CD8-positive, alpha-beta memory T cell (primary cell): Measurements from ENCODE around the gene NID1. TPM values are rescaled to one million over a fixed set of nuclear protein-coding genes. Genes with fewer than 3 reads are reported as not detected.
A peak's percentile ranks its signal among the peaks of the same experiment; 100 is the strongest.

Source experiments
- CTCF ChIA-PET: fragments of 350-600 bp; sonication (Branson Sonifier 250); formaldehyde crosslinking; loops from one replicate; lab custom pipeline; 2021; ENCODE audit warnings: antibody characterized with exemption; lab: Charles Lee
- POLR2A ChIA-PET: fragments of 350-600 bp; sonication (Branson Sonifier 250); formaldehyde crosslinking; loops from one replicate; lab custom pipeline; 2021; ENCODE audit warnings: antibody characterized with exemption; lab: Charles Lee
- DNase-seq, 5 donors: peaks; one replicate each; pipeline versions ENCODE4 v3.0.0 to v3.0.0-alpha.2; 2020 to 2022; ENCODE audit warnings: mixed read lengths in 1 of 5
- H3K27ac ChIP-seq: one replicate; pipeline ENCODE4 v1.7.0; 2013; ENCODE audit warnings: low read depth, mild to moderate bottlenecking, low read length, moderate library complexity
- H3K27me3 ChIP-seq: 2 replicates; pipeline ENCODE4 v1.7.0; 2013; ENCODE audit warnings: low read length, mild to moderate bottlenecking; ENCODE audit not compliant: insufficient read depth, poor library complexity, severe bottlenecking
- H3K36me3 ChIP-seq: 2 replicates; pipeline ENCODE4 v1.7.0; 2013; ENCODE audit warnings: mild to moderate bottlenecking, low read length, moderate library complexity; ENCODE audit not compliant: insufficient read depth
- H3K4me1 ChIP-seq: 2 replicates; pipeline ENCODE4 v1.7.0; 2013; ENCODE audit warnings: mild to moderate bottlenecking, low read length, moderate library complexity; ENCODE audit not compliant: insufficient read depth
- H3K4me3 ChIP-seq: 2 replicates; pipeline ENCODE4 v1.7.0; 2013; ENCODE audit warnings: mild to moderate bottlenecking, low read length
- H3K9me3 ChIP-seq: 2 replicates; pipeline ENCODE4 v1.7.0; 2013; ENCODE audit warnings: mild to moderate bottlenecking, low read length
- H3K27ac Mint-ChIP-seq, 8 donors: one replicate each; pipeline ENCODE4 v1.8.0; 2020 to 2021; ENCODE audit warnings: mixed read lengths in 8 of 8, mild to moderate bottlenecking in 6 of 8, inconsistent platforms in 3 of 8, moderate library complexity in 3 of 8
- H3K27me3 Mint-ChIP-seq, 2 donors: one replicate each; pipeline ENCODE4 v1.8.0; 2020 to 2021; ENCODE audit warnings: mixed read lengths in 2 of 2, mild to moderate bottlenecking in 1 of 2, moderate library complexity in 1 of 2
- H3K36me3 Mint-ChIP-seq, 3 donors: one replicate each; pipeline ENCODE4 v1.8.0; 2020 to 2021; ENCODE audit warnings: mixed read lengths in 3 of 3, inconsistent platforms in 1 of 3, mild to moderate bottlenecking in 1 of 3
- H3K4me1 Mint-ChIP-seq, 3 donors: one replicate each; pipeline ENCODE4 v1.8.0; 2020 to 2021; ENCODE audit warnings: mixed read lengths in 3 of 3, inconsistent platforms in 1 of 3, mild to moderate bottlenecking in 1 of 3
- H3K4me3 Mint-ChIP-seq, 7 donors: one replicate each; pipeline ENCODE4 v1.8.0; 2020 to 2021; ENCODE audit warnings: mixed read lengths in 7 of 7, mild to moderate bottlenecking in 6 of 7, moderate library complexity in 4 of 7, inconsistent platforms in 2 of 7
- H3K9me3 Mint-ChIP-seq, 5 donors: one replicate each; pipeline ENCODE4 v1.8.0; 2020 to 2022; ENCODE audit warnings: mixed read lengths in 5 of 5, mild to moderate bottlenecking in 3 of 5, moderate library complexity in 2 of 5, inconsistent platforms in 1 of 5
- polyA plus RNA-seq: library from polyadenylated mRNA; unstranded; fragments of 300-500 nt; fragmentation: Illumina TruSeq; gene quantifications from one replicate; pipeline ENCODE4 v1.2.3, GENCODE V29; 2021
- total RNA-seq, 2 experiments: library from RNA; stranded (reverse); gene quantifications; one replicate each; pipeline ENCODE4 v1.2.3, GENCODE V29; 2021

Gene NID1
- total RNA-seq (under 1 TPM; 0.09 to 0.15 TPM), polyA plus RNA-seq (not detected)

DNA sequence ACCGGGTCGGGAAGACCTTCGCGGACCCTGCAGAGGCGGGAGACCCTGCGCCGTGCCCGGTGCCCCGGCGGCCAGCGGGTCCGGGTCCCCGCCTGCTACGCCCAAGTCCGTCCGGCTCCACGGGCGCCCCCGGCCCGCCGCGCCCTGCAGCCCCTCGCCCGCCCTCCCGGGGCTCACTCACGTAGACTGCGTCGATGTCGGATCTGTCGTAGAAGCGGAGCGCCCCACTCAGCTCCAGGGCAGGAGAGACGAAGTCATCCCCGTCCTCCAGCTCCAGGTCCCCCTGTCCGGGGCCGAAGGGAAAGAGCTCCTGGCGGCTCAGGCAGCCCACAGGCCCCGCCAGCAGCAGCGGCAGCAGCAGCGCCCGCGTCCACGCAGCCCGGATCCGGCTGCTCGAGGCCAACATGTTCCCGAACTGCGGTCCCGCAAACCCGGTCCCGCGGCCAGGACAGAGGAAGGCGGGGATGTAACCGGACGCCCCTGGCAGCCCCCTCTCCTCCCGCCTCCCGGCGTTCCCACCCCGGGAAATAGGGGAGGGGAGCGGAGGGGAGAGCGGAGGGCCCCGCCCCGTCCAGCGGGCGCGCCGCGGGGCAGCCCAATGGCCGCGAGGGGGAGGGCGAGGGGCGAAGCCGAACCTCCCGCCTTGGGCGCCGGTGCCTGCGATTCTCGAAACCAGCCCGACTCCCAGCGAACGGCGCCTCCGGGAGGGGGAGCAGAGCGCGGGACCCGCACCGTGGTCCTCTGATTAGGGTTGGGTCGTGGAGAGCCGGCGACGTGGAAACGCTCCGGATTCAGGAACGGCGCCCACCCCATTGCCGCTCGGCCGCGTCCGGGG is at the start of gene NID1:
Gene NID1, minus strand, starts transcription at position 417 of the 835 bp plus-strand sequence. Its CDS starts 11 bp downstream, at position 406.
- CTCF ChIA-PET: interaction anchor here (1.5 kb wide), 1 partner anchor 93 kb away, joined by 9 read pairs; no protein-coding TSS in a partner anchor
- Histone ChIP-seq H3K27me3 (peaks cover 17% of the 10 kb centered on the region), H3K9me3 (no peaks in the 10 kb centered on the region), H3K27ac (no peak within 1 kb of the TSS), H3K4me3 (peak within 1 kb of the TSS; percentile 23), H3K4me1 (peaks cover 20% of the 10 kb centered on the region), H3K36me3 (no peaks in the 10 kb centered on the region)
- POLR2A ChIA-PET: no interaction called here
- H3K9me3 Mint-ChIP-seq: peaks cover 0 to 3% (median 0%) of the 10 kb centered on the region in 5 donors
- H3K4me3 Mint-ChIP-seq: peak within 1 kb of the TSS; percentile 62 to 82 (median 72)
- H3K4me1 Mint-ChIP-seq: peaks cover 16 to 32% (median 32%) of the 10 kb centered on the region in 3 donors
- peak within 1 kb of the TSS in 2 of 8 donors; percentile 29 to 93 for H3K27ac Mint-ChIP-seq
- DNase-seq: peak in 2 of 5 donors; percentile 13 to 18
- no peaks in the 10 kb centered on the region for H3K36me3 Mint-ChIP-seq
- peaks cover 17 to 30% of the 10 kb centered on the region in 2 donors for H3K27me3 Mint-ChIP-seq

DNA sequence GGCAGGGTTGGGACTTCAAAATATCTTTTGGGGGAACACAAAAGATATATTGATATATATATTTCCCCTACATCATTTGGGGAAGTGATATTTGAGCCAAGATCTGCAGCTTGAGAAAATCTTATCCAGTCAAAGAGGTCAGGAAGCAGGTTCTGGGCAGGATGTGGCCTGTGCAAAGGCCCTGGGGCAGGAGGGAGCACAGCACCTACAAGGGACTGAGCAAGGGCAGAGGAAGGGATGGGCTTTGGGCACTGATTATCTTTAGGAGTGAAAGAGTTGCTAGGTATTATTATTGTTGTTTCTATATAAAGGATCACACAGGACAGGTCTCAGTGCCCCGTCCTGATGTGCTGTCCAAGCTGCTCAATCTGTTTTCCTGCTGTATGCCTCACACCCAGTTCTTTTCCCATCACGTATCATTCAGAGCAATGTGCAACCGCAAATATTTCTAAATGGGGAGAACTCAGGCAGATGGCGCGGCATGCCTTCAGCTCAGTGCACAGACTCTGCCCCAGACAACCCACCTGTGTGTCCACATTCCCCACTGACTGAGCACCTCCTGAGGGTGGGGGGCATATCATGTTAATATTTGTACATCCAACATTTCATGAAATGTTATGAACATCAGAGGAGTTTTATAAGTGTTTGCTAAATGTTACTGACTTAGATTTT is 49.3 kb upstream of the NID1 start:
- H3K27ac ChIP-seq: no peak overlapping the region
- H3K9me3 ChIP-seq: no peaks in the 10 kb centered on the region
- DNase-seq: no peak
- ChIA-PET POLR2A (no interaction called here), CTCF (no interaction called here)
- no peaks in the 10 kb centered on the region for H3K27me3 ChIP-seq
- H3K36me3 ChIP-seq: no peaks in the 10 kb centered on the region
- H3K4me1 ChIP-seq: no peaks in the 10 kb centered on the region
- peaks cover 0 to 2% (median 0%) of the 10 kb centered on the region in 3 donors for H3K4me1 Mint-ChIP-seq
- no peaks in the 10 kb centered on the region for H3K36me3 Mint-ChIP-seq
- H3K27ac Mint-ChIP-seq: no peak overlapping the region
- H3K4me3 Mint-ChIP-seq: no peak overlapping the region
- no peaks in the 10 kb centered on the region for H3K9me3 Mint-ChIP-seq
- H3K4me3 ChIP-seq: no peak overlapping the region
- peaks cover 0 to 1% of the 10 kb centered on the region in 2 donors for H3K27me3 Mint-ChIP-seq

GRCh38 chr1:236113324-236114032 is 48.6 kb upstream of the NID1 start:
- Mint-ChIP-seq H3K36me3 (no peaks in the 10 kb centered on the region), H3K27me3 (peaks cover 0 to 1% of the 10 kb centered on the region in 2 donors)
- CTCF ChIA-PET: no interaction called here

GRCh38 chr1:236112332-236112627 is 47.4 kb upstream of the NID1 start:
- Histone ChIP-seq H3K4me3 (no peak overlapping the region), H3K27me3 (no peaks in the 10 kb centered on the region), H3K27ac (no peak overlapping the region), H3K9me3 (no peaks in the 10 kb centered on the region), H3K4me1 (no peaks in the 10 kb centered on the region), H3K36me3 (no peaks in the 10 kb centered on the region)
- CTCF ChIA-PET: interaction anchor here (0.9 to 1.1 kb wide), 2 partner anchors 173 to 340 kb away, joined by 4 read pairs; no protein-coding TSS in a partner anchor
- peaks cover 0 to 1% of the 10 kb centered on the region in 2 donors for H3K27me3 Mint-ChIP-seq
- peaks cover 0 to 2% (median 0%) of the 10 kb centered on the region in 3 donors for H3K4me1 Mint-ChIP-seq
- H3K27ac Mint-ChIP-seq: no peak overlapping the region
- no peak overlapping the region for H3K4me3 Mint-ChIP-seq
- no peaks in the 10 kb centered on the region for H3K9me3 Mint-ChIP-seq
- no peaks in the 10 kb centered on the region for H3K36me3 Mint-ChIP-seq
- no peak for DNase-seq
- POLR2A ChIA-PET: no interaction called here

More at GRCh38 chr1:236113324-236114032, 48.6 kb upstream of the NID1 start:
- DNase-seq: no peak
- Mint-ChIP-seq H3K4me3 (no peak overlapping the region), H3K4me1 (peaks cover 0 to 2% (median 0%) of the 10 kb centered on the region in 3 donors), H3K9me3 (no peaks in the 10 kb centered on the region), H3K27ac (no peak overlapping the region)
- Histone ChIP-seq H3K4me1 (no peaks in the 10 kb centered on the region), H3K9me3 (no peaks in the 10 kb centered on the region), H3K27ac (no peak overlapping the region), H3K4me3 (no peak overlapping the region), H3K36me3 (no peaks in the 10 kb centered on the region), H3K27me3 (no peaks in the 10 kb centered on the region)
- POLR2A ChIA-PET: no interaction called here

DNA sequence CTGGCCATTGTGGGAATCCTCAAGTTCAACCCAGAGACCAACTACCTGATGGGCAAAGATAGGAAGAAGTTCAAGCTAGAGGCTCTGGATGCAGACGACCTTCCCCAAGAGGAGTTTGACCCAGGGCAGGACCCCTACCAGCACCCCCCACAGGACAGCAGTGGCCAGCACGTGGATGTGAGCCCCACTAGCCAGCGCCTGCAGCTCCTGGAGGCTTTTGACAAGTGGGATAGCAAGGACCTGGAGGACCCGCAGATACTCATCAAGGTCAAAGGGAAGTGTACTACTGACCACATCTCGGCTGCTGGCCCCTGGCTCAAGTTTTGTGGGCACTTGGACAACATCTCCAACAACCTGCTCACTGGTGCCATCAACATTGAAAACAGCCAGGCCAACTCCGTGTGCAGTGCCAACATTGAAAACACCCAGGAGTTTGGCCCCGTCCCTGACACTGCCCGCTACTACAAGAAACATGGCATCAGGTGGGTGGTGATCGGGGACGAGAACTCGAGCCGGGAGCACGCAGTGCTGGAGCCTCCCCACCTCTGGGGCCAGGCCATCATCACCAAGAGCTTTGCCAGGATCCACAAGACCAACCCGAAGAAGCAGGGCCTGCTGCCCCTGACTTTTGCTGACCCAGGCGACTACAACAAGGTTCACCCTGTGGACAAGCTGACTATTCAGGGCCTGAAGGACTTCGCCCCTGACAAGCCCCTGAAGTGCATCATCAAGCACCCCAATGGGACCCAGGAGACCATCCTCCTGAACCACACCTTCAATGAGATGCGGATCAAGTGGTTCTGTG is 46.8 kb upstream of the NID1 start:
- Mint-ChIP-seq H3K27me3 (peaks cover 0 to 1% of the 10 kb centered on the region in 2 donors), H3K4me3 (no peak overlapping the region), H3K27ac (no peak overlapping the region), H3K36me3 (no peaks in the 10 kb centered on the region), H3K4me1 (peaks cover 0 to 2% (median 0%) of the 10 kb centered on the region in 3 donors), H3K9me3 (no peaks in the 10 kb centered on the region)
- no peaks in the 10 kb centered on the region for H3K36me3 ChIP-seq
- no peak overlapping the region for H3K4me3 ChIP-seq
- no peaks in the 10 kb centered on the region for H3K27me3 ChIP-seq
- no peak for DNase-seq
- H3K4me1 ChIP-seq: no peaks in the 10 kb centered on the region
- no peaks in the 10 kb centered on the region for H3K9me3 ChIP-seq
- H3K27ac ChIP-seq: no peak overlapping the region
- ChIA-PET CTCF (interaction anchor here (0.9 to 1.7 kb wide), 4 partner anchors 173 to 374 kb away, joined by 3 to 5 read pairs (median 4); no protein-coding TSS in a partner anchor), POLR2A (no interaction called here)

GRCh38 chr1:236110137-236110536 is 45.2 kb upstream of the NID1 start:
- POLR2A ChIA-PET: no interaction called here
- CTCF ChIA-PET: interaction anchor here (1.5 to 1.7 kb wide), 2 partner anchors 340 to 342 kb away, joined by 3 to 5 read pairs; no protein-coding TSS in a partner anchor
- Histone ChIP-seq H3K4me1 (no peaks in the 10 kb centered on the region), H3K27me3 (no peaks in the 10 kb centered on the region), H3K4me3 (no peak overlapping the region), H3K27ac (no peak overlapping the region), H3K9me3 (no peaks in the 10 kb centered on the region), H3K36me3 (no peaks in the 10 kb centered on the region)
- Mint-ChIP-seq H3K9me3 (no peaks in the 10 kb centered on the region), H3K27me3 (peaks cover 0 to 1% of the 10 kb centered on the region in 2 donors), H3K27ac (no peak overlapping the region), H3K36me3 (no peaks in the 10 kb centered on the region), H3K4me3 (no peak overlapping the region), H3K4me1 (peaks cover 0 to 2% (median 0%) of the 10 kb centered on the region in 3 donors)
- DNase-seq: no peak

DNA sequence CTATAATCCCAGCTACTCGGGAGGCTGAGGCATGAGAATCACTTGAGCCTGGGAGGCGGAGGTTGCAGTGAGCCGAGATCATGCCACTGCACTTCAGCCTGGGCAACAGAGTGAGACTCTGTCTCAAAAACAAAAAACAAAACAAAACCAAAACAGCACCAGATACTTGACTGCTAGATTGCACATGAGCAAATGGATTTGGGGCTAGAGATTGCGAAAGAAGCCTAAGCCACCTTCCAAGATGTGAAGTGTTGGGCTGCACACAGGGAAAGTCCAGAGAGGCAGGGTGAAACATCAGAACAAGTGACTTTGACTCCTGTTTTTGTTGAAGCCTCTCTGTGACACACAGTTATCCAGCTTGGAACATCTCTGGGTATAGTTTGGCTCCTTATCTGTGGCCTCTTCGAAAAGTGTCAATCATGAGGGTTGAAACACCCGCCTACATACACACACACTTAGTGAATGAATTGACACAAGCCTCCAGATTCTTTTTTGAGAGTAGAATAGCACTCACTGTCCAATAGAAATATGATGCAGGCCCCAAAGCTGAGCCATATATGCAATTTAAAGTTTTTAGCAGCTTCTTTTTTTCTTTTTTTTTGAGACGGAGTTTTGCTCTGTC is 43.2 kb upstream of the NID1 start:
- no peaks in the 10 kb centered on the region for H3K36me3 ChIP-seq
- H3K4me1 ChIP-seq: peaks cover 3% of the 10 kb centered on the region
- H3K36me3 Mint-ChIP-seq: no peaks in the 10 kb centered on the region
- no peaks in the 10 kb centered on the region for H3K27me3 ChIP-seq
- H3K4me1 Mint-ChIP-seq: peaks cover 2 to 6% (median 6%) of the 10 kb centered on the region in 3 donors
- H3K4me3 ChIP-seq: no peak overlapping the region
- H3K27ac Mint-ChIP-seq: no peak overlapping the region
- DNase-seq: no peak
- H3K9me3 ChIP-seq: no peaks in the 10 kb centered on the region
- H3K27ac ChIP-seq: no peak overlapping the region
- POLR2A ChIA-PET: no interaction called here
- CTCF ChIA-PET: interaction anchor here (1.2 to 3.2 kb wide), 6 partner anchors 25 to 383 kb away, joined by 3 to 12 read pairs (median 3); no protein-coding TSS in a partner anchor
- H3K27me3 Mint-ChIP-seq: peaks cover 0 to 3% of the 10 kb centered on the region in 2 donors
- no peak overlapping the region for H3K4me3 Mint-ChIP-seq
- no peaks in the 10 kb centered on the region for H3K9me3 Mint-ChIP-seq
